Myocyte (in vitro differentiated cells): ENCODE data around the gene SENP2. TPM values are rescaled to one million over a fixed set of nuclear protein-coding genes. Genes with fewer than 3 reads are reported as not detected.
"Not testable (repeated sequence)": the region's sequence is repeated elsewhere in the genome, so short reads cannot be mapped to it uniquely, and the experiment has no call there.

Source experiments
- DNase-seq: peaks from one replicate; pipeline ENCODE4 v3.0.0-alpha.2; 2012; ENCODE audit warnings: low read depth
- polyA plus RNA-seq: library from polyadenylated mRNA; unstranded; fragments of >200 nt; gene quantifications from one replicate; pipeline ENCODE4 v1.2.1, GENCODE V29; 2012; ENCODE audit warnings: missing spikeins
- total RNA-seq: library from RNA; depleted of rRNA; stranded (reverse); fragments of >200 nt; gene quantifications from 2 replicates; pipeline ENCODE4 v1.2.3, GENCODE V29; 2014

SENP2 gene
- total RNA-seq: 41.7 and 47.0 TPM in 2 replicates
- polyA plus RNA-seq: 28.2 TPM

DNA sequence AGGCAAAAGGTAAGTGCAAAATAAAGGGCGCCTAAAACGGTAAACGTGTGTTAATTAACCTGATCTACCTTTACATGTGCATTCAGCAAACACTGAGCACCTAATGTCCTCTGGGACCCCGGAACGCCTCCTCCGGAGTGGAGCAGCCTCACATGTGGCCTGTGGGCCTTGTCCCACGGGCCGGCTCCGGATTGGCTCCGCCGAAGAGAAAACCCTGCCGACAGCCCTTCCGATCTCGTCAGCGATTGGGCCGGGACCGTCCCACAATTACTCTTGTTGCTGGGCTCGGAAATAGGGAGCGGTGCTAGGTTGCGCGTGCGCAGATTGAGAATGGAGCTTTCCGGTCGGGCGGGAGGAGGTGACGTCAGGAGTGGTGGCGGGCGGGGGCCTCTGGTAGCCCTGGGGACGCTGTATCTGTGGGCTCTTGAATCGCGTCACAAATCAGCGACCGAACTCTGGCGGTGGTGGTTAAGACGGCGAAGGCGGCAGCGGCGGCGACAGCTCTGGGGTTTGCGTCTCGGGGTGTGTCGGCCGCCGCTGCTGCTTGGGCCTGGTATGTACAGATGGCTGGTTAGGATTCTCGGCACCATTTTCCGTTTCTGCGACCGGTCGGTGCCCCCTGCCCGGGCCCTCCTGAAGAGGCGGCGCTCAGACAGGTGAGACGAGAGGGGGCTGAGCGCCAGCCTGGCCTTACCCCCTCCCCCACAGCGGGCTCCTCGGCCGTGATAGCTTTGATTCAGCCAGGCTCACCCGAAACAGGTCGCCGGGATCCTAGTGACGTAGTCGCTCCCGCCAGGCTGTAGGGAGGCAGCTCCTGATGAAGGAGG is at the start of gene SENP2:
Gene SENP2 (plus strand): TSS at position 437 of the 827 bp plus-strand sequence. CDS start 119 bp downstream, at position 556.
- peak; percentile 100 for DNase-seq

GRCh38 chr3:185537369-185537970 is 48.6 kb upstream of the SENP2 start:
- DNase-seq: peak; percentile 14

DNA sequence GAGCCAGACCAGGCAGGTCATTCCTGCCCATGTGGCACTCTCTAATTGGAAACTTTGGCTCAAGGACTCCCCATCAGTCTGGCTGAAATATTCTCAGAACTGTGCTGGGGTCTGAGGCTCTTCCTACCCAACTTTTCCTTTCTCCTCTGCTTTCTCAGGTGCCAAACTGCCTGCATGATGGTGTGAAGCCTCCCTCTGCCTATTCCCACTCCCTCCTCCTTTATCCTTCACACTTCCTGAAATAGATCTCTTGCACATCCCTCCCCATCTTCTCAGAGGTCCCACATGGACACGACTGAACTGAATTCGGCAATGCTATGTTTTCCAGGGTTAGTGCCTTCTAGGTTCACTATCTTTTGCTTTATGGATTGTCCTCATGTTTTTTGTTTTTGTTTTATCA is 46.2 kb upstream of the SENP2 start:
- no peak for DNase-seq

DNA sequence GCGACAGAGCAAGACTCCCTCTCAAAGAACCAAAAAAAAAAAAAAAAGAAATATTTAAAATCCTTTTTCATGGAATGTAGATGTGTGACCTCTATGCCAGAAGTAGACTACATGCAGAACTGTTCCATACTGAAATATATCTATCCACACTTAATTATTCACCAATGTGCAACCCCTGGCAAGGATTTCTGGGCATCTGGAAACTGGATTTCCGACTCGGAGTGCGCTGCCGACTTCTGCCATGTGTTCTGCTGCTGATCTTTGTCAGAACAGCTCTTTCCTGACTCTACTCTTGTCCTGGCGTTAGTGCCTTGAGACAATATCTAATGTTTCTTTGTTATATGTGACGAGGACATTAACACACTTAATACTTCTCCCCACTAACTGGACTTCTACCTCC is 45.4 kb upstream of the SENP2 start:
- no peak for DNase-seq

DNA sequence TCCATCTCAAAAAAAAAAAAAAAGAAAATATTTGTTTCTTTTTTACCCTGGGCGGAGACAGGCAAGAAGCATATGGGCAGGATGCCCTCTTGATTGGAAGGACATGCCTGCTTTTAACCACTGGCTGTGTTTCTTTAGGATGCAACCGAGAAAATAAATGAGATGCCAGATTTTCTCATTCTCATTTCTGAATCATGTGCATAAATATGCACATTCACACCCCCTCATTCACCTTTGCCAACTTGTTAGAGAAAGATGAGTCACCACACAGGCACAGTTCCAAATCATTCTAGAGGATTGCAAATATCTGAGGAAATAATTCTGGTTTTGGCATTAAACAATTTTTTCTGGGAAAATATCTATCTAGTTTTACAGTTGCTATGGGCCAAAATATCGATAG is 37.0 kb upstream of the SENP2 start:
- peak; percentile 81 for DNase-seq

- no peak for DNase-seq
These were observed 36.4 kb upstream of the SENP2 start for GRCh38 chr3:185549651-185550111.

- DNase-seq: peak; percentile 30
These were observed 33.7 kb upstream of the SENP2 start, which contains the start of gene LIPH for GRCh38 chr3:185552358-185552877. TSS of gene LIPH (minus strand) at chr3:185552588. CDS start at chr3:185552471, 117 bp downstream.

DNA sequence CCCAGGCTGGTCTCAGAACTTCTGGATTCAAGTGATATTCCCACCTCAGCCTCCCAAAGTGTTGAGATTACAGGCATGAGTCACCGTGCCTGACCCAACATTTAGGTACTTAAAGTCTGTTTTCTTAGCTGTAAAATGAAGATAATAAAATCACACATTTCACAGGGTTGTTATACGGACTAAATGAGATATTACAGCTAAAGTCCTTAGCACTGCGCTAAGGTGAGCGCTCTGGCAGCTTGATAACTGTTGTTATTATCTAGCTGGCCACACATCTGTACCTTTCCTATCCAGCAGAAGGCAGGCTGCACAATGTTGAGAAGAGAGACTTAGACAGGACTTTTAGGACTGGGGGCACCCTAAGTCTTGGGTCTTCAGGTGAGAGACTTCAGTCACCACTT is 31.0 kb upstream of the SENP2 start:
- DNase-seq: no peak

GRCh38 chr3:185555860-185556347 is 30.2 kb upstream of the SENP2 start:
- no peak for DNase-seq

DNA sequence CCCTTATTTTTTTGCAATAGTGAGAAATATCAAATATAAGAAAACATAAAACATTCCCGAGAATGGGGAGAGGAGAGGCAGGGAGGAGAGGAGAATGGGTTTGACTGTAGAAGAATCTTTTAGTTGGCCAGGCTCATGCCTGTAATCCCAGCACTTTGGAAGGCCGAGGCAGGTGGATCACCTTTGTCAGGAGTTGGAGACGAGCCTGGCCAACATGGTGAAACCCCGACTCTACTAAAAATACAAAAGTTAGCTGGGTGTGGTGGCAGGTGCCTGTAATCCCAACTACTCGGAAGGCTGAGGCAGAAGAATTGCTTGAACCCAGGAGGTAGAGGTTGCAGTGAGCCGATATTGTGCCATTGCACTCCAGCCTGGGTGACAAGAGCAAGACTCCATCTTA is 29.5 kb upstream of the SENP2 start:
- DNase-seq: not testable (repeated sequence)

- peak; percentile 14 for DNase-seq
These were observed 27.7 kb upstream of the SENP2 start for GRCh38 chr3:185558395-185558794.

DNA sequence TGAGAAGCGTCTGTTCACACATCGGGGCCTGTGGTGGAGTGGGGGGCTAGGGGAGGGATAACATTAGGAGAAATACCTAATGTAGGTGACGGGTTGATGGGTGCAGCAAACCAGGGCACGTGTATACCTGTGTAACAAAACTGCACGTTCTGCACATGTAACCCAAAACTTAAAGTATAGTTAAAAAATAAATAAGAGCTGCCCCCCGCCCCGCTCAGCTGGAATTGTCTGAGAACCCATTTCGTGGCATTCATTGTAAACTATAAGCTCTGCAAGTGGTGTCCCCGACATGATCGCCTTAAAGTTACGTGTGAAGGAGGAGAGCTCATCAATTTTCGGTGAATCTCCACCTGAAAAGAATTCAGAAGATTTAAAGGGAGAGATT is 26.4 kb upstream of the SENP2 start:
- no peak for DNase-seq

- no peak for DNase-seq
These were observed 25.4 kb upstream of the SENP2 start for GRCh38 chr3:185560676-185561075.

GRCh38 chr3:185561374-185561943 is 24.6 kb upstream of the SENP2 start:
- peak; percentile 34 for DNase-seq

DNA sequence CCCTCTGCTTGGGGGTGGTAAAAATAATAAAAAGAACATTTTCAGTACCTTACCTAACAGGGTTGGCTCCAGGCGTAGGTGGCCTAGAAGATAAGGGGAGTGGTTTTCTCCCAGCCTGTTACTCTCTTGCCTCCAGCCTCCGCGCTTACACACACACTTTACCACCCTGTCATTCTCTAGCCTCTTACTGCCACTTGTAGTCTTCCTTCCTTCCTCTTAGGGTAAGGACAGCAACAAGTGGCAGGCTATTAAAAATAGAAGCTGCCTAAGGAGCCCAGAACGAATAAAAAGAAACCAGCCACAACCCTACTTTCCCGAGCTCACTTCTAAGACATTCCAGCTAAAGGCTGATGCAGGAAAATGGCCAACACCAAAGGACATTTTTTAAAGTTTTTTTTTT is 24.1 kb upstream of the SENP2 start:
- DNase-seq: peak; percentile 52

GRCh38 chr3:185572183-185572582 is 13.9 kb upstream of the SENP2 start:
- no peak for DNase-seq

DNA sequence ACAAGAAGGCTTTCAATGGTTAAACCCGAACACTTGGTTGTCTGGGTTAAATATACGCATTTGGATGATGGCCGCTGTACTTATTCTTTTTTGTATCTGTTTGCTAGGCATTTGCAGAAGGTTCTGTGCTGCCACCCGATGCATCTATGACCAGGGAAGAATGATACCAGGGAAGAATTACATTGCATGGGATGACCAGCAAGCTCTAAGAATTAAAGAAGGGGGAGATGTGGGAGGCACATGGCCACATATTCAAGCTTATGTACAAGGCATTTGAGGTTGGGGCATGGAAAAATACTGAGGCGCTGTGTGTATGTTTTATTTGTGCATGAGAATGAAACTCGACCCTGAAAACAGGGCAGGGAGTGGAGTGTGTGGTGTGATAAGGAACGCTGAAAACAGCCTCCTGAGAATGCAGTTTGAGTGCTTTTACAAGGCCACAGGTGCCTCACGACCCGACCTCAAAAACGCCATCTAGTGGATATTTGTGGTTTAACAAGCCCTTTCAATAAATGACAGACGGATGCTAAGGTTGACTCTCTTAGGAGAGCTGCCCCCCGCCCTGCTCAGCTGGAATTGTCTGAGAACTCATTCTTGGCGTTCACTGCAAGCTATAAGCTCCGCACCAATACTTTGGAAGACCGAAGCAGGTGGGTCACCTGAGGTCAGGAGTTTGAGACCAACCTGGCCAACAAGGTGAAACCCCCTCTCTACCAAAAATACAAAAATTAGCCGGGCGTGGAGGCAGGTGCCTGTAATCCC is 10.8 kb upstream of the SENP2 start:
- peak; percentile 84 for DNase-seq

DNA sequence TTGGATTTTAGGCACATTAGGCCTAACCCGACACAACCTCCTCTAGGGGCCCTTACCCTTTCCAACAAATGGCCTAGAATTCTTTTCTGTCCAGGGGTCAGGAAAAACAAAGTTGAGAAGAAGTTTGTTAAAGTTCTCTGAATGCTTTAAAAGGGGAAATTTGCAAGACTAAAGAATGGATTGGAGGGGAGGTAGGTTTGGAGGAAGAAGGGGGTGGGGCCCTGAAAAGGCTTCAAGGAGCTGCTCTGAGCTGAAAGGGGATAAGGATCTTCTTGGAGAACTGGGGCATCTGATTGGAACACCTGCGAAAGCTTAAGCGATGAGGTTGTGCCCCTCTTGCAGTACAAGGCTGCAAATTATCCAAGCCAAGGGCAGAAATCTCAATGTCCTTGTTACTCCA is 3.9 kb upstream of the SENP2 start:
- no peak for DNase-seq

DNA sequence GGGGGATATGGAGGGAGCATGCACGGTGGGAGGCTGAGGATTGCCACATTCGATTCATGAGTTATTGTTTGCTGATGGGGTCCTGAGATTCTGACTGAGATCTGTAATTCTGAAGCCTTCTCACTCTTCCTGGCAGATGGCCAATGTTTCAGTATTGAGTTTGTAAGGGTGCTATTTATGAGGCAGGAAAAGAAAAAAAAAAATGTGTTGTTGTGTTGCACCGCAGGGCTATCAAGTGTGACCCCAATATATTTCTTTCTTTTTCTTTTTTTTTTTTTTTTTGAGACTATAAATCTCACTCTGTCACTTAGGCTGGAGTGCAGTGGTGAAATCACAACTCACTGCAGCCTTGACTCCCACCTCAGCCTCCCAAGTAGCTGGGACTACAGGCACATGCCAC is 3.2 kb upstream of the SENP2 start:
- DNase-seq: no peak

DNA sequence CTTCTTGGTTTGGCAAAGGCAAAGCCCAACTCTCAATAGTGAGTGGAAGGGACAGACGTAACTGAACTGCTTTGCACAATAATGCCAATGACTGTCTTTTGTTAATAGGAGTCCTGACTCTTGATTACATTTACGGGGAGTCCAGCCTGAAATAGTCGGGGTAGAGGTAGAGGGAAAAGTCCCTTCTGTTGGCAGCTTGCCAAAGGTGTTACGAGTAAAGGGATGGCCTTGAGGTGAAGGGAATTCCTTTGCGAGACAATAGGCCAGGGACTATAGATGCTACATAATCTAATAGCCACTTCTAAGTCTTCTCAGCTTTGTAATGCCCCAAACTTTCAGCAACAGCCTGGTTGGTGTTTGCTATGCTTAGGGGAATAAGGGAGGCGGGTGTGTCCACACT is 2.2 kb upstream of the SENP2 start:
- no peak for DNase-seq

DNA sequence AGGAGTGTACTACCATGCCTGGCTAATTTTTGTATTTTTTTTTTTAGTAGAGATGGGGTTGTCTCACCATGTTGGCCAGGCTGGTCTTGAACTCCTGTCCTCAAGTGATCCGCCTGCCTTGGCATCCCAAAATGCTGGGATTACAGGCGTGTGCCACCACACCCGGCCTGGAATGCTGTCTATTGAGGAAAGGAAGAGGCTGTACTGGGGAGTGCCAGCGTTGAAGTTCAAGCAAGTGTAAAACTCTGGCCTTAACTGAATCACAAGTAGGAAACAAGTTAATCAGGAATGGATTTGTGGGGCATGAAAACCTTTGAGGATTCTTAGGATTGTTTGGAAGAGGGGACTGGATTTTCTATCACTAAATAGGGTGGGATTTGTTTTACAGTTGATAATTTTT is 1.4 kb upstream of the SENP2 start:
- DNase-seq: no peak
